ENCODE data around the gene VENTX. TPM values are rescaled to one million over a fixed set of nuclear protein-coding genes. Genes with fewer than 3 reads are reported as not detected.

VENTX gene
- total RNA-seq, 1 experiment from 2014 or later = not detected

DNA sequence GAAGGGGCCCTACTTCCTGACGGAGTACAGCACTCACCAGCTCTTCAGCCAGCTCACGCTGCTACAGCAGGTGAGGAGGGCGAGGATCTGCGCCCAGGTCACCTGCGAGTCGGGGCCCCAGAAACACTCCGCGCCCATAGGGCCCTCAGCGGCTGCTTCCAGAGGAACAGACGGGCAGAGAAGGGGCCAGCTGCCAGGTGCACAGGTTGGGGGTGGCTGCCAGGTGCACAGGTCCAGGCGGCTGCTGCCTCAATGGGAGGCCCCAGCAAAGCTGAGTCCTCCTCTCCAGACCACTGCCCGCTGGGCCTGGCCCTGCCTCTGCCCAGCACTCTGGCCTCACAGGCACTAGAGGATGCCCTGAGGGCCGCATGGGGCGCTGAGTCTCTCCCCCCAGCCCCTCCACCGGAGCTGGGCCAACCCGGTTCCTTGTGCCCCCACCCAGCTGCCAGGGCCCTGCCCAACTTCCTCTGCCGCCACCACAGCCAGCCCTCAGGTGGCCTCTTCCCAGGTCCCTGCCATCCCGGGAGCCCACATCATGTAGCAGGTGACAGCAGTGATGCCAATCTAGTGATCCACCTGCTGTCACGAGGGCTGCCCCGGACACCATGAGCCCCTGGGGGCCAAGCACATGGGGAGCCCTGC lies 24.7 kb upstream of the VENTX start:
- in situ Hi-C loops (cut with HindIII; ENCODE audit: low pct_unique_long_range_greater_than_20kb, low sequenced_read_pairs) = no loop called here
- H3K27me3 ChIP-seq (ENCODE audit: control insufficient read depth, insufficient read depth, low read length) = no peaks in the 10 kb centered on the region
- intact Hi-C loops (cut with micrococcal nuclease; ENCODE audit: unreplicated experiment) = no loop called here
- DNase-seq (ENCODE audit: low read depth, low spot score) (no peak), ATAC-seq (no peak)
- ChIA-PET CTCF (no interaction called here), POLR2A (no interaction called here)
- TF ChIP-seq, protein P1, sequence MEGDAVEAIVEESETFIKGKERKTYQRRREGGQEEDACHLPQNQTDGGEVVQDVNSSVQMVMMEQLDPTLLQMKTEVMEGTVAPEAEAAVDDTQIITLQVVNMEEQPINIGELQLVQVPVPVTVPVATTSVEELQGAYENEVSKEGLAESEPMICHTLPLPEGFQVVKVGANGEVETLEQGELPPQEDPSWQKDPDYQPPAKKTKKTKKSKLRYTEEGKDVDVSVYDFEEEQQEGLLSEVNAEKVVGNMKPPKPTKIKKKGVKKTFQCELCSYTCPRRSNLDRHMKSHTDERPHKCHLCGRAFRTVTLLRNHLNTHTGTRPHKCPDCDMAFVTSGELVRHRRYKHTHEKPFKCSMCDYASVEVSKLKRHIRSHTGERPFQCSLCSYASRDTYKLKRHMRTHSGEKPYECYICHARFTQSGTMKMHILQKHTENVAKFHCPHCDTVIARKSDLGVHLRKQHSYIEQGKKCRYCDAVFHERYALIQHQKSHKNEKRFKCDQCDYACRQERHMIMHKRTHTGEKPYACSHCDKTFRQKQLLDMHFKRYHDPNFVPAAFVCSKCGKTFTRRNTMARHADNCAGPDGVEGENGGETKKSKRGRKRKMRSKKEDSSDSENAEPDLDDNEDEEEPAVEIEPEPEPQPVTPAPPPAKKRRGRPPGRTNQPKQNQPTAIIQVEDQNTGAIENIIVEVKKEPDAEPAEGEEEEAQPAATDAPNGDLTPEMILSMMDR (IDR thresholded peaks at IDR 0.05) = no peak
- TF ChIP-seq, protein P2, sequence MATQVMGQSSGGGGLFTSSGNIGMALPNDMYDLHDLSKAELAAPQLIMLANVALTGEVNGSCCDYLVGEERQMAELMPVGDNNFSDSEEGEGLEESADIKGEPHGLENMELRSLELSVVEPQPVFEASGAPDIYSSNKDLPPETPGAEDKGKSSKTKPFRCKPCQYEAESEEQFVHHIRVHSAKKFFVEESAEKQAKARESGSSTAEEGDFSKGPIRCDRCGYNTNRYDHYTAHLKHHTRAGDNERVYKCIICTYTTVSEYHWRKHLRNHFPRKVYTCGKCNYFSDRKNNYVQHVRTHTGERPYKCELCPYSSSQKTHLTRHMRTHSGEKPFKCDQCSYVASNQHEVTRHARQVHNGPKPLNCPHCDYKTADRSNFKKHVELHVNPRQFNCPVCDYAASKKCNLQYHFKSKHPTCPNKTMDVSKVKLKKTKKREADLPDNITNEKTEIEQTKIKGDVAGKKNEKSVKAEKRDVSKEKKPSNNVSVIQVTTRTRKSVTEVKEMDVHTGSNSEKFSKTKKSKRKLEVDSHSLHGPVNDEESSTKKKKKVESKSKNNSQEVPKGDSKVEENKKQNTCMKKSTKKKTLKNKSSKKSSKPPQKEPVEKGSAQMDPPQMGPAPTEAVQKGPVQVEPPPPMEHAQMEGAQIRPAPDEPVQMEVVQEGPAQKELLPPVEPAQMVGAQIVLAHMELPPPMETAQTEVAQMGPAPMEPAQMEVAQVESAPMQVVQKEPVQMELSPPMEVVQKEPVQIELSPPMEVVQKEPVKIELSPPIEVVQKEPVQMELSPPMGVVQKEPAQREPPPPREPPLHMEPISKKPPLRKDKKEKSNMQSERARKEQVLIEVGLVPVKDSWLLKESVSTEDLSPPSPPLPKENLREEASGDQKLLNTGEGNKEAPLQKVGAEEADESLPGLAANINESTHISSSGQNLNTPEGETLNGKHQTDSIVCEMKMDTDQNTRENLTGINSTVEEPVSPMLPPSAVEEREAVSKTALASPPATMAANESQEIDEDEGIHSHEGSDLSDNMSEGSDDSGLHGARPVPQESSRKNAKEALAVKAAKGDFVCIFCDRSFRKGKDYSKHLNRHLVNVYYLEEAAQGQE (IDR thresholded peaks at IDR 0.05; ENCODE audit: insufficient read depth in 1 of 2, low read depth in 2 of 2, low read length in 1 of 2) = no peak
- H3K36me3 ChIP-seq (ENCODE audit: control insufficient read depth, insufficient read depth, low read length) = no peaks in the 10 kb centered on the region
- no TSS peak for BruUV-seq (replicated peaks)
- H3K4me3 ChIP-seq (ENCODE audit: low read depth in 2 of 2, low read length in 2 of 2) = no peak overlapping the region
- no peak overlapping the region for H3K27ac ChIP-seq (ENCODE audit: low read length)
- no peaks in the 10 kb centered on the region for H3K4me1 ChIP-seq (ENCODE audit: control insufficient read depth, insufficient read depth, low read length)
- no peaks in the 10 kb centered on the region for H3K9me3 ChIP-seq (ENCODE audit: control insufficient read depth, insufficient read depth, low read depth, low read length)

DNA sequence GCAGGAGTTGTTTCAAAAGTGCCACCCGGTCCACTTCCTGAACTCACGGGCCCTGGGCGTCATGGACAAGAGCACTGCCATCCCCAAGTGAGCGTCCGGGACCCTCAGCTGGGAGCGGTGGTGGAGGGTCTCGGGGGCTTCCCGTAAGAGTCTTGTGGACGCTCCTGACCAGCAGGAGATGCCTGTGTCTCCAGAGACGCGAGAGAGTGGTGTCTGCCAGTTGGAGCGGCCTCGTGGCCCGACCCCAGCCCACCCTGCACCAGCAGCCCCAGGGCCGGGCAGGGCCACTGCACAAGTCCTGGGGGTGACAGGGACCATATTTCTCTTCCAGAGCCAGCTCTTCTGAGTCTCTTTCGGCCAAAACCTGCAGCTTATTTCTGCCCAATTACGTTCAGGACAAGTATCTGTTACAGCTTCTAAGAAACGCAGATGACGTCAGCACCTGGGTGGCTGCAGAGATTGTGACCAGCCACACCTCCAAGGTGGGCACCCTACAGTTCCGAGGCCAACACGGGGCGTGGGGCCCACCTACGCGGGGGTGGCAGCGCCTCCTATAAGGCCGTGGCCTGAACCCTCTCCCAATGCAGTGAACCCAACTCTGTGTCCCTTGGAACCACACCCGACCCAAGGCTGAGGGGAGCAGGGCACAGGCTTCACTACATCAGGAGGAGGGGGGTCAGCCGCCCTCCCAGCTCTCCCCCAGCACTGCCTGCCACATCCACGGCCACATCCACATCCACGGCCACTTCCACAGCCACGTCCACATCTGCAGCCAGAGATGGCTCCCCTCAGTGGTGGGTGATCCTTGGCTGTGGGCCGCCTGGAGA lies 23.8 kb upstream of the VENTX start:
- ATAC-seq (no peak), DNase-seq (ENCODE audit: low read depth, low spot score) (no peak)
- Histone ChIP-seq H3K9me3 (ENCODE audit: control insufficient read depth, insufficient read depth, low read depth, low read length) (no peaks in the 10 kb centered on the region), H3K27ac (ENCODE audit: low read length) (no peak overlapping the region), H3K36me3 (ENCODE audit: control insufficient read depth, insufficient read depth, low read length) (no peaks in the 10 kb centered on the region), H3K4me3 (ENCODE audit: low read depth in 2 of 2, low read length in 2 of 2) (no peak overlapping the region), H3K27me3 (ENCODE audit: control insufficient read depth, insufficient read depth, low read length) (no peaks in the 10 kb centered on the region), H3K4me1 (ENCODE audit: control insufficient read depth, insufficient read depth, low read length) (no peaks in the 10 kb centered on the region)
- intact Hi-C loops (cut with micrococcal nuclease; ENCODE audit: unreplicated experiment) = no loop called here
- CTCF ChIA-PET = no interaction called here
- no TSS peak for BruUV-seq (replicated peaks)
- in situ Hi-C loops (cut with HindIII; ENCODE audit: low pct_unique_long_range_greater_than_20kb, low sequenced_read_pairs) = no loop called here
- POLR2A ChIA-PET = no interaction called here
- TF ChIP-seq TCF7L2 (IDR thresholded peaks at IDR 0.05; ENCODE audit: low read depth, low read length) = no peak
- TF ChIP-seq, protein P1 (IDR thresholded peaks at IDR 0.05) = no peak
- TF ChIP-seq, protein P2 (IDR thresholded peaks at IDR 0.05; ENCODE audit: insufficient read depth in 1 of 2, low read depth in 2 of 2, low read length in 1 of 2) = no peak
- no peak for TF ChIP-seq SIN3A (IDR thresholded peaks at IDR 0.05; ENCODE audit: borderline replicate concordance, insufficient read depth, low read depth, low read length)
- no peak for TF ChIP-seq POLR2AphosphoS5 (IDR thresholded peaks at IDR 0.05; ENCODE audit: low read depth, low read length)

All from Panc1 (cell line).